AG04450 (cell line): ENCODE measurements around the gene ST3GAL4. TPM values are rescaled to one million over a fixed set of nuclear protein-coding genes. Genes with fewer than 3 reads are reported as not detected.

Experiments
- CTCF ChIA-PET: fragments of 300-600, 350-600 bp; formaldehyde crosslinking; extraction: SDS; loops from one replicate; lab custom pipeline; 2022; ENCODE audit warnings: antibody characterized with exemption, inconsistent platforms; lab: Charles Lee
- POLR2A ChIA-PET: fragments of 350-600 bp; formaldehyde crosslinking; extraction: SDS; loops from one replicate; lab custom pipeline; 2021; ENCODE audit warnings: antibody characterized with exemption, inconsistent platforms; lab: Yijun Ruan, JAX
- DNase-seq: peaks from one replicate; pipeline ENCODE4 v3.0.0-alpha.2; 2011; ENCODE audit warnings: low read depth, low spot score
- H3K27ac ChIP-seq: one replicate; pipeline ENCODE4 v1.5.1; 2012; ENCODE audit warnings: low read depth, low read length, control low read depth
- H3K27me3 ChIP-seq: one replicate; pipeline ENCODE4 v1.6.0; 2012; ENCODE audit warnings: low read length; ENCODE audit not compliant: control insufficient read depth, insufficient read depth
- H3K4me3 ChIP-seq: 2 replicates; pipeline ENCODE4 v1.5.1; 2011; ENCODE audit warnings: mild to moderate bottlenecking, low read depth, low read length, control low read depth
- H3K9me3 ChIP-seq: 2 replicates; pipeline ENCODE4 v1.5.1; 2012; ENCODE audit warnings: low read length; ENCODE audit not compliant: control insufficient read depth, insufficient read depth
- polyA plus RNA-seq: library from polyadenylated mRNA; depleted of rRNA; stranded (reverse); fragments of >200 nt; gene quantifications from 2 replicates; pipeline ENCODE4 v1.2.3, GENCODE V29; 2011
- TF ChIP-seq, protein P1 (sequence below): IDR thresholded peaks from 2 replicates; pipeline ENCODE4 v1.5.1; 2011; ENCODE audit warnings: low read depth, low read length, control low read depth, inconsistent platforms

The ST3GAL4 gene
- polyA plus RNA-seq, 1 experiment, result 13.1 TPM

DNA sequence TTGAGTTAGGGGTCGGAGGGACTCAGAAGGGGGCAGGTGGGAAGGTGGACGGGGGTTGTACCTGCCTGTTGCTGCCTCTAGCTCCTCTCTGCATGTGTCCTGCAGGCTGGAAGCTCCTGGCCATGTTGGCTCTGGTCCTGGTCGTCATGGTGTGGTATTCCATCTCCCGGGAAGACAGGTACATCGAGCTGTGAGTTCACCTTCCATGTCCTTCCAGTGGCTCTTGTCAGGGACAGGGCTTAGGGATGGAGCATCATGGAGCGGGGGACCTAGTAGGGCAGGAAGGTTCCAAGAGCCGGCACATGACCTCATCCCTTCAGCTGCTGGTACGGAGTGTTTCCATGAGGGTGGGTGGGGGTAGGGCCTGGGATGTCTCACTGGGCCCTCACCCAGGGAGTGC is 50.9 kb downstream of the ST3GAL4 start:
- TF ChIP-seq, protein P1, sequence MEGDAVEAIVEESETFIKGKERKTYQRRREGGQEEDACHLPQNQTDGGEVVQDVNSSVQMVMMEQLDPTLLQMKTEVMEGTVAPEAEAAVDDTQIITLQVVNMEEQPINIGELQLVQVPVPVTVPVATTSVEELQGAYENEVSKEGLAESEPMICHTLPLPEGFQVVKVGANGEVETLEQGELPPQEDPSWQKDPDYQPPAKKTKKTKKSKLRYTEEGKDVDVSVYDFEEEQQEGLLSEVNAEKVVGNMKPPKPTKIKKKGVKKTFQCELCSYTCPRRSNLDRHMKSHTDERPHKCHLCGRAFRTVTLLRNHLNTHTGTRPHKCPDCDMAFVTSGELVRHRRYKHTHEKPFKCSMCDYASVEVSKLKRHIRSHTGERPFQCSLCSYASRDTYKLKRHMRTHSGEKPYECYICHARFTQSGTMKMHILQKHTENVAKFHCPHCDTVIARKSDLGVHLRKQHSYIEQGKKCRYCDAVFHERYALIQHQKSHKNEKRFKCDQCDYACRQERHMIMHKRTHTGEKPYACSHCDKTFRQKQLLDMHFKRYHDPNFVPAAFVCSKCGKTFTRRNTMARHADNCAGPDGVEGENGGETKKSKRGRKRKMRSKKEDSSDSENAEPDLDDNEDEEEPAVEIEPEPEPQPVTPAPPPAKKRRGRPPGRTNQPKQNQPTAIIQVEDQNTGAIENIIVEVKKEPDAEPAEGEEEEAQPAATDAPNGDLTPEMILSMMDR, result no peak
- no peak overlapping the region for H3K4me3 ChIP-seq
- DNase-seq, result no peak
- no peaks in the 10 kb centered on the region for H3K27me3 ChIP-seq
- ChIA-PET POLR2A (interaction anchor here (0.5 to 1.1 kb wide), 3 partner anchors 10 to 137 kb away, joined by 3 read pairs; partner anchors contain the start of gene FOXRED1), CTCF (no interaction called here)
- no peak overlapping the region for H3K27ac ChIP-seq
- peaks cover 5% of the 10 kb centered on the region; the same call in 1 of the 2 replicates for H3K9me3 ChIP-seq

DNA sequence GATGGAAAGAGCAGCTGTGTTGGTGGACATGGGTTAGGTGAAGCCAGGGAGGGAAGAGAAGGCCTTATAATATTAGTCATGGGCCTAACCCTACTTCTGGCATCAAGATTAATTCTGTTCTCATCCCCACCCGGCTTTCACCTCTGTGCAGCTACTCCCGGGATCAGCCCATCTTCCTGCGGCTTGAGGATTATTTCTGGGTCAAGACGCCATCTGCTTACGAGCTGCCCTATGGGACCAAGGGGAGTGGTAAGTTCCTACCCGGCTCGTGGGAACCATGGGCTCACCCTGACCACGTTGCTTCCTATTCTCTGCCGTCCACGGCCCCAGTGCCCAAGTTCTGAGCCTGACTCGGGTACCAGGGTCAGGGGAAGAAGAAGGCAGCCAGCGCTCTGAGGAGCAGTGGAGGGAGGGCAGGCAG is 51.6 kb downstream of the ST3GAL4 start:
- Histone ChIP-seq H3K4me3 (no peak overlapping the region), H3K27me3 (no peaks in the 10 kb centered on the region), H3K27ac (no peak overlapping the region), H3K9me3 (peaks cover 5% of the 10 kb centered on the region; the same call in 1 of the 2 replicates)
- ChIA-PET POLR2A (interaction anchor here (0.9 kb wide), 1 partner anchor 138 kb away, joined by 3 read pairs; the partner anchor contains the start of gene FOXRED1), CTCF (no interaction called here)
- DNase-seq, result no peak
- TF ChIP-seq, protein P1, result no peak

DNA sequence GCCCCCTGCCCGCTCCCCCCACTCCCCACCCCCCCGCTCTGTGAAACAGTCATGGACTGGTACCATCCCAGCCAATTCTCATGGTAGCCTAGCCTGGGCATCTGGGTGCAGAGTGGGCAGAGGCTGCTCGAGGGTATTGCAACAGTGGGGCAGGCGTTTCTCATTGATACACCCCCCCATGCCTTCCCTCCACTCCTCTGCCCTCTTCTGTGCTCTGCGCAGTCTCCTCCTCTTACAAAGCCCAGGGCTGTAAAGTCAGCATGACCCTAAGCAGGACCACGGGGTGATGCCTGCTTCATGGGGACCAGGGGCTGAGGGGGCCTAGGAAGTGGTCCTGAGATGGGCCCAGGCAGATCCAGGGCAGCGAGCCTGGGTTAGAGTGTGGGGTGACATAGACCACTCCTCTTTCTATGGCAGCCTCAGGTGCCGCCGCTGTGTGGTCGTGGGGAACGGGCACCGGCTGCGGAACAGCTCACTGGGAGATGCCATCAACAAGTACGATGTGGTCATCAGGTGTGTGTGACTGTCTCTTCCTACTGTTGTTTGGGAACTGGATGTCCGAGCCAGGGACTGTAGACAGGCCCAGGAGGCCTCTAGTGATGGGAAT is 52.3 kb downstream of the ST3GAL4 start:
- Histone ChIP-seq H3K27ac (no peak overlapping the region), H3K9me3 (peaks cover 3% of the 10 kb centered on the region; the same call in 1 of the 2 replicates), H3K4me3 (no peak overlapping the region), H3K27me3 (no peaks in the 10 kb centered on the region)
- TF ChIP-seq, protein P1, result no peak
- ChIA-PET POLR2A (no interaction called here), CTCF (no interaction called here)
- DNase-seq, result no peak

DNA sequence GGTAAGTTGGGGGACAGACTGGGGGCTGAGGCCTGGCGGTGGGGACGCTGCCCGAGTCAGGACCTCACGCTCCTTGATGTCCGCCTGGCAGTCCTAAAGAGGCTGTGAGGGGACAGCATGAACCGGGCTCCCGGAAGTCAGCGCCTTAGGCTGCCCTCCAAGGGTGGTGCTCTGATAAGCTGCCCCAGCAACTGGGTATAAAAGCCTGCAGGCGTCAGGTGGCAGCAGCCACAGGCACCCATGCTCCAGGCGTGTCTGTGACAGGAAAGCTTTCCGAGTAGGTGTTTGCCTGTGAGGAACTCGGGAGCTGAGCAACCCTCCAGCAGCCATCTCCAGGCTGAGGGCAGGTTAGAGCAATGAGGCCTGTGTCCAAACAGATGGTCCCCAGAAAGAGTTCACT is 53.0 kb downstream of the ST3GAL4 start:
- POLR2A ChIA-PET, result no interaction called here
- TF ChIP-seq, protein P1, result no peak
- H3K27ac ChIP-seq, result no peak overlapping the region
- CTCF ChIA-PET, result no interaction called here
- H3K4me3 ChIP-seq, result no peak overlapping the region
- no peaks in the 10 kb centered on the region for H3K27me3 ChIP-seq
- no peaks in the 10 kb centered on the region; the same call in 1 of the 2 replicates for H3K9me3 ChIP-seq
- no peak for DNase-seq

DNA sequence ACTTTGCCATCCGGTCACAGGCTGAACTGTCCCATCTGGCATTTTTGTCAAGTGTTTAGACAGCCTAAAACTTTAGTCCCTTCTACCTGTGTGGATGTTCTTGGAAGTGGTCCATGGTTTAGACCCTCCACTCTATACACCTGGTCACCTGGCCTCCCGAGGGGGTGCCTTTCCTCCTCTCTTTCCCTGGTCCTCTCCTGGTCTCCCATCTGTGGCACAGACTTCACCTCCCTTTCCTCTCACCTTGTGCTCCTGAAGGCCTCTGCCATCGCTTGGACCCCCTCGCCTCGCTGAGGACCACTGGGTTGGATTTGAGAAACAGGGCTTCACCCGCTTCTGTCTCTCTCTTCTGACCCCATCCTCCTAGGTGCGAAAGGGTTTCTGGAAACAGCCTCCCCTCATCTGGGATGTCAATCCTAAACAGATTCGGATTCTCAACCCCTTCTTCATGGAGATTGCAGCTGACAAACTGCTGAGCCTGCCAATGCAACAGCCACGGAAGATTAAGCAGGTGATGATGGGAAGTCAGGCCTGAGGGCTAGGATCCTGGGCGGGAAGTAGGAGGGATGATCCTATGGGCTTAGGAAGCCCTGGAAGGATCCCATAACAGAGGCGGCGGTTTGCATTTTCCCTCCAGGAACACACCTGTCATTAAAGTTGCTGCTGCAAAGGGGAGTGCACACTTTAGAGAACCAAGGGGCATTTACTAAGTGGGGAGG is 53.6 kb downstream of the ST3GAL4 start:
- no peak overlapping the region for H3K27ac ChIP-seq
- TF ChIP-seq, protein P1, result no peak
- DNase-seq, result no peak
- no peaks in the 10 kb centered on the region for H3K27me3 ChIP-seq
- no peaks in the 10 kb centered on the region; the same call in 1 of the 2 replicates for H3K9me3 ChIP-seq
- H3K4me3 ChIP-seq, result no peak overlapping the region
- CTCF ChIA-PET, result no interaction called here
- POLR2A ChIA-PET, result no interaction called here
